K562 (cell line): ENCODE results near the gene GLCCI1. TPM values are rescaled to one million over a fixed set of nuclear protein-coding genes. Genes with fewer than 3 reads are reported as not detected.

Source experiments
- HMGN3 ChIP-seq: IDR thresholded peaks from 2 replicates; pipeline ENCODE4 v1.6.1; 2011; ENCODE audit warnings: borderline replicate concordance, low read depth, mild to moderate bottlenecking, mixed read lengths, low read length; ENCODE audit not compliant: insufficient read length; ENCODE audit errors: extremely low read depth
- RBM17 ChIP-seq: fragments of 200-400 bp; formaldehyde crosslinking; IDR thresholded peaks from 2 replicates; pipeline ENCODE4 v1.6.1; 2017; ENCODE audit warnings: low read depth, mild to moderate bottlenecking, low read length, borderline replicate concordance
- RFX1 ChIP-seq: fragments of 450-650 bp; IDR thresholded peaks from 2 replicates; pipeline ENCODE4 v1.6.1; 2016; ENCODE audit warnings: mild to moderate bottlenecking, moderate library complexity
- ZBTB5 ChIP-seq: fragments of 450-650 bp; IDR thresholded peaks from 2 replicates; pipeline ENCODE4 v1.6.1; 2017; ENCODE audit warnings: antibody characterized with exemption
- ZNF41 ChIP-seq: fragments of 250-450 bp; sonication (Bioruptor Pico); conservative IDR thresholded peaks from 2 replicates; pipeline ENCODE4 v1.4.0; 2020; ENCODE audit warnings: mild to moderate bottlenecking
- ZNF695 ChIP-seq: fragments of 450-650 bp; formaldehyde crosslinking; IDR thresholded peaks from 2 replicates; pipeline ENCODE4 v1.4.0; 2020; ENCODE audit warnings: mild to moderate bottlenecking, moderate library complexity
- polyA plus RNA-seq, 8 experiments: library from polyadenylated mRNA; depleted of rRNA in 4 of 8; stranded (reverse) in 5 of 8; unstranded in 3 of 8; fragments of >200 nt; fragmentation: Nextera tagmentation in 2 of 8; fragmentation: Illumina TruSeq in 1 of 8; extraction: Ambion mirVana in 2 of 8; extraction: Trizol in 1 of 8; gene quantifications; 2 replicates each; pipeline versions ENCODE4 v1.2.1 to v1.2.3, GENCODE V29; 2011 to 2014; ENCODE audit warnings: inconsistent platforms in 1 of 8, missing spikeins in 1 of 8
- total RNA-seq, 7 experiments: library from RNA; depleted of rRNA in 6 of 7; stranded (reverse); fragments of >200 nt in 6 of 7; fragmentation: Illumina TruSeq in 2 of 7; extraction: Trizol in 2 of 7; gene quantifications; 2 replicates each; pipeline versions ENCODE4 v1.2.1 to v1.2.3, GENCODE V29; 2011 to 2021; ENCODE audit warnings: low replicate concordance in 1 of 7
- TF ChIP-seq, protein P1 (sequence below): IDR thresholded peaks from 3 replicates; pipeline ENCODE4 v1.6.1; 2011; ENCODE audit warnings: borderline replicate concordance, mild to moderate bottlenecking, moderate library complexity; ENCODE audit not compliant: insufficient read length; ENCODE audit errors: extremely low read depth
- TF ChIP-seq, protein P2 (sequence below): fragments of 450-650 bp; conservative IDR thresholded peaks from 2 replicates; pipeline ENCODE4 v1.6.1; 2016; ENCODE audit warnings: missing genetic modification characterization, low read depth, mild to moderate bottlenecking, missing compliant biosample characterization, moderate library complexity
- TF ChIP-seq, protein P3 (sequence below), 3 experiments: IDR thresholded peaks in 2 of 3; conservative IDR thresholded peaks in 1 of 3; 2 replicates each; pipeline ENCODE4 v1.5.1; 2011 to 2012; ENCODE audit warnings: low read length in 3 of 3, mild to moderate bottlenecking in 3 of 3, control low read depth in 2 of 3, improper control_type of control experiment in 1 of 3, inconsistent platforms in 1 of 3, low read depth in 1 of 3, mixed read lengths in 1 of 3, moderate library complexity in 1 of 3; ENCODE audit not compliant: insufficient read depth in 2 of 3

The GLCCI1 gene
- total and polyA plus RNA-seq, 9 of the 15 experiments (the other 6 are each of a cell fraction or from before 2014, with no cell fraction given) = 2.7 to 11.9 (median 7.2) TPM

GRCh38 chr7:8035647-8036518, 67.3 kb downstream of the GLCCI1 start (continued):
- TF ChIP-seq, protein P1, sequence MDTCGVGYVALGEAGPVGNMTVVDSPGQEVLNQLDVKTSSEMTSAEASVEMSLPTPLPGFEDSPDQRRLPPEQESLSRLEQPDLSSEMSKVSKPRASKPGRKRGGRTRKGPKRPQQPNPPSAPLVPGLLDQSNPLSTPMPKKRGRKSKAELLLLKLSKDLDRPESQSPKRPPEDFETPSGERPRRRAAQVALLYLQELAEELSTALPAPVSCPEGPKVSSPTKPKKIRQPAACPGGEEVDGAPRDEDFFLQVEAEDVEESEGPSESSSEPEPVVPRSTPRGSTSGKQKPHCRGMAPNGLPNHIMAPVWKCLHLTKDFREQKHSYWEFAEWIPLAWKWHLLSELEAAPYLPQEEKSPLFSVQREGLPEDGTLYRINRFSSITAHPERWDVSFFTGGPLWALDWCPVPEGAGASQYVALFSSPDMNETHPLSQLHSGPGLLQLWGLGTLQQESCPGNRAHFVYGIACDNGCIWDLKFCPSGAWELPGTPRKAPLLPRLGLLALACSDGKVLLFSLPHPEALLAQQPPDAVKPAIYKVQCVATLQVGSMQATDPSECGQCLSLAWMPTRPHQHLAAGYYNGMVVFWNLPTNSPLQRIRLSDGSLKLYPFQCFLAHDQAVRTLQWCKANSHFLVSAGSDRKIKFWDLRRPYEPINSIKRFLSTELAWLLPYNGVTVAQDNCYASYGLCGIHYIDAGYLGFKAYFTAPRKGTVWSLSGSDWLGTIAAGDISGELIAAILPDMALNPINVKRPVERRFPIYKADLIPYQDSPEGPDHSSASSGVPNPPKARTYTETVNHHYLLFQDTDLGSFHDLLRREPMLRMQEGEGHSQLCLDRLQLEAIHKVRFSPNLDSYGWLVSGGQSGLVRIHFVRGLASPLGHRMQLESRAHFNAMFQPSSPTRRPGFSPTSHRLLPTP = no peak
- TF ChIP-seq HMGN3 (no peak), RFX1 (no peak), ZNF41 (CRISPR knock-in tag) (no peak), ZBTB5 (no peak), RBM17 (no peak), ZNF695 (CRISPR knock-in tag) (no peak)
- TF ChIP-seq, protein P2, sequence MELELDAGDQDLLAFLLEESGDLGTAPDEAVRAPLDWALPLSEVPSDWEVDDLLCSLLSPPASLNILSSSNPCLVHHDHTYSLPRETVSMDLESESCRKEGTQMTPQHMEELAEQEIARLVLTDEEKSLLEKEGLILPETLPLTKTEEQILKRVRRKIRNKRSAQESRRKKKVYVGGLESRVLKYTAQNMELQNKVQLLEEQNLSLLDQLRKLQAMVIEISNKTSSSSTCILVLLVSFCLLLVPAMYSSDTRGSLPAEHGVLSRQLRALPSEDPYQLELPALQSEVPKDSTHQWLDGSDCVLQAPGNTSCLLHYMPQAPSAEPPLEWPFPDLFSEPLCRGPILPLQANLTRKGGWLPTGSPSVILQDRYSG (tag) = no peak
- TF ChIP-seq, protein P3, sequence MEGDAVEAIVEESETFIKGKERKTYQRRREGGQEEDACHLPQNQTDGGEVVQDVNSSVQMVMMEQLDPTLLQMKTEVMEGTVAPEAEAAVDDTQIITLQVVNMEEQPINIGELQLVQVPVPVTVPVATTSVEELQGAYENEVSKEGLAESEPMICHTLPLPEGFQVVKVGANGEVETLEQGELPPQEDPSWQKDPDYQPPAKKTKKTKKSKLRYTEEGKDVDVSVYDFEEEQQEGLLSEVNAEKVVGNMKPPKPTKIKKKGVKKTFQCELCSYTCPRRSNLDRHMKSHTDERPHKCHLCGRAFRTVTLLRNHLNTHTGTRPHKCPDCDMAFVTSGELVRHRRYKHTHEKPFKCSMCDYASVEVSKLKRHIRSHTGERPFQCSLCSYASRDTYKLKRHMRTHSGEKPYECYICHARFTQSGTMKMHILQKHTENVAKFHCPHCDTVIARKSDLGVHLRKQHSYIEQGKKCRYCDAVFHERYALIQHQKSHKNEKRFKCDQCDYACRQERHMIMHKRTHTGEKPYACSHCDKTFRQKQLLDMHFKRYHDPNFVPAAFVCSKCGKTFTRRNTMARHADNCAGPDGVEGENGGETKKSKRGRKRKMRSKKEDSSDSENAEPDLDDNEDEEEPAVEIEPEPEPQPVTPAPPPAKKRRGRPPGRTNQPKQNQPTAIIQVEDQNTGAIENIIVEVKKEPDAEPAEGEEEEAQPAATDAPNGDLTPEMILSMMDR (IDR thresholded peaks at IDR 0.05 in 2 of 3, conservative IDR thresholded peaks at IDR 0.05 in 1 of 3; ENCODE audit: insufficient read depth in 2 of 3, low read depth in 1 of 3, low read length in 3 of 3) = peak in 2 of 3 experiments; percentile 41 to 42; a peak in 4 of 6 replicates
